KMS-11 (cell line): Measurements from ENCODE around the gene RRP8.

Experiments
- H2AFZ ChIP-seq: fragments of 200-600 bp; sonication (generic); 2 replicates; pipeline ENCODE4 v1.6.1; 2016; ENCODE audit warnings: antibody characterized with exemption, mixed run types, low read depth
- H3K27ac ChIP-seq: fragments of 200-600 bp; sonication (generic); 2 replicates; pipeline ENCODE4 v1.6.1; 2016; ENCODE audit warnings: mild to moderate bottlenecking, mixed run types
- H3K27me3 ChIP-seq: fragments of 200-600 bp; sonication (generic); 2 replicates; pipeline ENCODE4 v1.6.1; 2017; ENCODE audit warnings: mild to moderate bottlenecking, low read depth, mixed run types, moderate library complexity; ENCODE audit not compliant: insufficient read depth
- H3K36me3 ChIP-seq: fragments of 200-600 bp; sonication (generic); 2 replicates; pipeline ENCODE4 v1.6.1; 2017; ENCODE audit warnings: mild to moderate bottlenecking, mixed run types; ENCODE audit not compliant: insufficient read depth
- H3K4me1 ChIP-seq: fragments of 200-600 bp; sonication (generic); 2 replicates; pipeline ENCODE4 v1.6.1; 2016; ENCODE audit warnings: mild to moderate bottlenecking, low read depth, mixed run types; ENCODE audit not compliant: poor library complexity, severe bottlenecking
- H3K4me2 ChIP-seq: fragments of 200-600 bp; sonication (generic); 2 replicates; pipeline ENCODE4 v1.7.0; 2016; ENCODE audit warnings: mild to moderate bottlenecking, mixed run types
- H3K4me3 ChIP-seq: fragments of 200-600 bp; sonication (generic); IDR thresholded peaks from 2 replicates; pipeline ENCODE4 v1.6.1; 2017; ENCODE audit warnings: low read depth, low read length, mixed read lengths; ENCODE audit not compliant: insufficient read depth
- H3K79me2 ChIP-seq: fragments of 200-600 bp; sonication (generic); 2 replicates; pipeline ENCODE4 v1.6.1; 2016; ENCODE audit warnings: low read depth, mixed run types; ENCODE audit not compliant: insufficient read depth
- H3K9ac ChIP-seq: fragments of 200-600 bp; sonication (generic); 2 replicates; pipeline ENCODE4 v1.6.1; 2016; ENCODE audit warnings: mild to moderate bottlenecking, mixed run types
- H4K20me1 ChIP-seq: fragments of 200-600 bp; sonication (generic); 2 replicates; pipeline ENCODE4 v1.6.1; 2016; ENCODE audit warnings: mild to moderate bottlenecking, mixed run types; ENCODE audit not compliant: insufficient read depth
- CTCF ChIP-seq: fragments of 200-600 bp; sonication (generic); conservative IDR thresholded peaks from 2 replicates; pipeline ENCODE4 v1.6.1; 2017; ENCODE audit warnings: low read depth, mild to moderate bottlenecking, antibody characterized with exemption, low read length, moderate library complexity, mixed read lengths

RRP8 gene

GRCh38 chr11:6574816-6575715, 28.4 kb downstream of the RRP8 start:
- Histone ChIP-seq H3K9ac (no peak overlapping the region), H3K4me2 (no peak overlapping the region), H3K4me1 (peaks cover 4% of the 10 kb centered on the region), H3K27me3 (no peaks in the 10 kb centered on the region), H2AFZ (no peak overlapping the region), H3K79me2 (no peaks in the 10 kb centered on the region), H3K27ac (no peak overlapping the region), H4K20me1 (no peaks in the 10 kb centered on the region), H3K36me3 (no peaks in the 10 kb centered on the region), H3K4me3 (no peak overlapping the region)
- no peak for TF ChIP-seq CTCF

- Histone ChIP-seq H2AFZ (no peak overlapping the region), H3K4me2 (no peak overlapping the region), H4K20me1 (no peaks in the 10 kb centered on the region), H3K9ac (no peak overlapping the region), H3K79me2 (no peaks in the 10 kb centered on the region), H3K27me3 (no peaks in the 10 kb centered on the region), H3K27ac (no peak overlapping the region), H3K4me1 (peaks cover 6% of the 10 kb centered on the region), H3K36me3 (no peaks in the 10 kb centered on the region), H3K4me3 (no peak overlapping the region)
- no peak for TF ChIP-seq CTCF
These were observed 31.2 kb downstream of the RRP8 start for GRCh38 chr11:6572215-6572614.

- no peaks in the 10 kb centered on the region for H3K27me3 ChIP-seq
- TF ChIP-seq CTCF: no peak
- no peak overlapping the region for H3K27ac ChIP-seq
- H3K79me2 ChIP-seq: no peaks in the 10 kb centered on the region
- H3K4me3 ChIP-seq: no peak overlapping the region
- H4K20me1 ChIP-seq: no peaks in the 10 kb centered on the region
- no peak overlapping the region for H3K9ac ChIP-seq
- H3K36me3 ChIP-seq: no peaks in the 10 kb centered on the region
- H3K4me1 ChIP-seq: peaks cover 6% of the 10 kb centered on the region
- no peak overlapping the region for H3K4me2 ChIP-seq
- no peak overlapping the region for H2AFZ ChIP-seq
These were observed 31.9 kb downstream of the RRP8 start for GRCh38 chr11:6571434-6572008.

GRCh38 chr11:6570691-6571427, 32.6 kb downstream of the RRP8 start:
- no peak overlapping the region for H3K4me2 ChIP-seq
- no peaks in the 10 kb centered on the region for H3K36me3 ChIP-seq
- no peak overlapping the region for H2AFZ ChIP-seq
- H3K9ac ChIP-seq: no peak overlapping the region
- H3K27ac ChIP-seq: no peak overlapping the region
- peaks cover 6% of the 10 kb centered on the region for H3K4me1 ChIP-seq
- no peaks in the 10 kb centered on the region for H3K27me3 ChIP-seq
- H4K20me1 ChIP-seq: no peaks in the 10 kb centered on the region
- no peak for TF ChIP-seq CTCF
- H3K79me2 ChIP-seq: no peaks in the 10 kb centered on the region
- H3K4me3 ChIP-seq: no peak overlapping the region
